CD1c-positive myeloid dendritic cell (primary cell): ENCODE results near the gene SLC25A4.
A peak's percentile ranks its signal among the peaks of the same experiment; 100 is the strongest.

Experiments used
- DNase-seq: peaks from one replicate; pipeline ENCODE4 v3.0.0-alpha.2; 2016; ENCODE audit errors: extremely low spot score

Gene SLC25A4

GRCh38 chr4:185120631-185120946 is 22.5 kb upstream of the SLC25A4 start:
- DNase-seq: no peak

GRCh38 chr4:185122681-185123345 is 20.3 kb upstream of the SLC25A4 start:
- no peak for DNase-seq

- no peak for DNase-seq
Measured at GRCh38 chr4:185124006-185124405, 19.1 kb upstream of the SLC25A4 start.

GRCh38 chr4:185127021-185127925 is 15.8 kb upstream of the SLC25A4 start:
- DNase-seq: no peak

GRCh38 chr4:185128272-185129119 is 14.6 kb upstream of the SLC25A4 start:
- no peak for DNase-seq

- peak; percentile 62 for DNase-seq
Measured at GRCh38 chr4:185134307-185134869, 8.7 kb upstream of the SLC25A4 start.

- DNase-seq: no peak
Measured at GRCh38 chr4:185137233-185137925, 5.7 kb upstream of the SLC25A4 start.

GRCh38 chr4:185138161-185138560 is 4.9 kb upstream of the SLC25A4 start:
- DNase-seq: no peak

- DNase-seq: no peak
Measured at GRCh38 chr4:185139736-185140135, 3.3 kb upstream of the SLC25A4 start.

GRCh38 chr4:185141777-185142176 is 1.3 kb upstream of the SLC25A4 start:
- DNase-seq: no peak

- DNase-seq: no peak
Measured at GRCh38 chr4:185142564-185142911, 528 bp upstream of the SLC25A4 start.

GRCh38 chr4:185143601-185143969 is 519 bp downstream of the SLC25A4 start:
- DNase-seq: no peak

GRCh38 chr4:185144601-185145240 is 1.7 kb downstream of the SLC25A4 start:
- DNase-seq: no peak

GRCh38 chr4:185145572-185145971 is 2.5 kb downstream of the SLC25A4 start:
- DNase-seq: no peak

GRCh38 chr4:185149392-185149791 is 6.3 kb downstream of the SLC25A4 start:
- no peak for DNase-seq

GRCh38 chr4:185151296-185151695 is 8.2 kb downstream of the SLC25A4 start:
- DNase-seq: no peak

- peak; percentile 18 for DNase-seq
Measured at GRCh38 chr4:185165605-185166063, 22.6 kb downstream of the SLC25A4 start.

GRCh38 chr4:185167234-185167633 is 24.2 kb downstream of the SLC25A4 start:
- DNase-seq: no peak

- no peak for DNase-seq
Measured at GRCh38 chr4:185171373-185172071, 28.5 kb downstream of the SLC25A4 start.

GRCh38 chr4:185179488-185179887 is 36.4 kb downstream of the SLC25A4 start:
- DNase-seq: no peak
